ENCODE data around the gene SH3GL2.

The SH3GL2 gene

DNA sequence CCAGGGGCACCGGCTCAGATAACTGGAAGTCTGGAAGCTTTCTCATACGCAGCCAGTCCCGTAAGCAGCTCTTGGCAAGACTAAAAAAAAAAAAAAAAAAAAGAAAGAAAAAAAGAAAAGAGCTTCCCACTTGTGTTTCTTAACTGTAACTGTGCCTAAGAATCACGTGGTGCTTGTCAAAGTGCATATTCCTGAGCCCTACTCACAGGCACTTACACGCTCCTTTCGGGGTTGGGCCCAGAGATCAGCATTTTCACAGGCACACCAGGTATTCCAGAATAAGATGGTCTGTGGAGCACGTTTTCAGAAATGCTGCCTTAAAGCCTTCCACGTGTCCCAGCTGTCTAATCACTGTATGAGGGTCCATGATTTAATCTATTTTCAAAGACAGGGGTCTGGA lies 22.6 kb upstream of the SH3GL2 start:
- no peak for TF ChIP-seq ZFP30 (CRISPR knock-in tag; IDR thresholded peaks at IDR 0.05)
- no peak for TF ChIP-seq BACH2 (CRISPR knock-in tag; IDR thresholded peaks at IDR 0.05; ENCODE audit: borderline replicate concordance)
- ATAC-seq = no peak

DNA sequence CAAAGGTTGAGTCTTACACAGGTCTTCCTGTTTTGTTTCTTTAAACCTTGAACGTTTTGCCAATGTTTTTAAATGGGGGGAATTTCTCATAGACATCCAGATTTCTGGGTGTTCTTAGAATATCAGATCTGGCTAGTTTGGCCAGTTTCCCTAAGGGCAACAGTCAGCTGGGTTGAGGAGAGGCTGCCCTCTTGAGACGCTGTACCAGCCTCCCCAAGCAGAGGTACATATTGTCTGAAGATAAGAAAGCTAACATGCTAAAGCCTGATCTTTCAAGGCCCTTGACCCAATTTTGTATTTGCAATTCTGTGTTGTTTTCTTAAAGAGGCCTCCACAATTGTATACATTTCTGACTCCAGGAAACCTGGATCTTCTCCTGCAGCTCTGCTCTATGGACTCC lies 21.9 kb upstream of the SH3GL2 start:
- TF ChIP-seq, protein P1, sequence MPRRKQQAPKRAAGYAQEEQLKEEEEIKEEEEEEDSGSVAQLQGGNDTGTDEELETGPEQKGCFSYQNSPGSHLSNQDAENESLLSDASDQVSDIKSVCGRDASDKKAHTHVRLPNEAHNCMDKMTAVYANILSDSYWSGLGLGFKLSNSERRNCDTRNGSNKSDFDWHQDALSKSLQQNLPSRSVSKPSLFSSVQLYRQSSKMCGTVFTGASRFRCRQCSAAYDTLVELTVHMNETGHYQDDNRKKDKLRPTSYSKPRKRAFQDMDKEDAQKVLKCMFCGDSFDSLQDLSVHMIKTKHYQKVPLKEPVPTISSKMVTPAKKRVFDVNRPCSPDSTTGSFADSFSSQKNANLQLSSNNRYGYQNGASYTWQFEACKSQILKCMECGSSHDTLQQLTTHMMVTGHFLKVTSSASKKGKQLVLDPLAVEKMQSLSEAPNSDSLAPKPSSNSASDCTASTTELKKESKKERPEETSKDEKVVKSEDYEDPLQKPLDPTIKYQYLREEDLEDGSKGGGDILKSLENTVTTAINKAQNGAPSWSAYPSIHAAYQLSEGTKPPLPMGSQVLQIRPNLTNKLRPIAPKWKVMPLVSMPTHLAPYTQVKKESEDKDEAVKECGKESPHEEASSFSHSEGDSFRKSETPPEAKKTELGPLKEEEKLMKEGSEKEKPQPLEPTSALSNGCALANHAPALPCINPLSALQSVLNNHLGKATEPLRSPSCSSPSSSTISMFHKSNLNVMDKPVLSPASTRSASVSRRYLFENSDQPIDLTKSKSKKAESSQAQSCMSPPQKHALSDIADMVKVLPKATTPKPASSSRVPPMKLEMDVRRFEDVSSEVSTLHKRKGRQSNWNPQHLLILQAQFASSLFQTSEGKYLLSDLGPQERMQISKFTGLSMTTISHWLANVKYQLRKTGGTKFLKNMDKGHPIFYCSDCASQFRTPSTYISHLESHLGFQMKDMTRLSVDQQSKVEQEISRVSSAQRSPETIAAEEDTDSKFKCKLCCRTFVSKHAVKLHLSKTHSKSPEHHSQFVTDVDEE (CRISPR knock-in tag; IDR thresholded peaks at IDR 0.05) = no peak
- TF ChIP-seq ZNF8 (CRISPR knock-in tag; IDR thresholded peaks at IDR 0.05) (no peak), CSDC2 (CRISPR knock-in tag; IDR thresholded peaks at IDR 0.05) (no peak), TCF4 (CRISPR knock-in tag; IDR thresholded peaks at IDR 0.05; ENCODE audit: borderline replicate concordance) (no peak), ZC3H10 (CRISPR knock-in tag; IDR thresholded peaks at IDR 0.05) (no peak), ZFP30 (CRISPR knock-in tag; IDR thresholded peaks at IDR 0.05) (no peak), GLIS3 (CRISPR knock-in tag; IDR thresholded peaks at IDR 0.05) (no peak), ESRRG (CRISPR knock-in tag; IDR thresholded peaks at IDR 0.05) (no peak), PPARA (CRISPR knock-in tag; IDR thresholded peaks at IDR 0.05; ENCODE audit: borderline replicate concordance) (no peak), ZNF70 (CRISPR knock-in tag; IDR thresholded peaks at IDR 0.05) (no peak), OSR1 (CRISPR knock-in tag; IDR thresholded peaks at IDR 0.05) (no peak)
- TF ChIP-seq, protein P2, sequence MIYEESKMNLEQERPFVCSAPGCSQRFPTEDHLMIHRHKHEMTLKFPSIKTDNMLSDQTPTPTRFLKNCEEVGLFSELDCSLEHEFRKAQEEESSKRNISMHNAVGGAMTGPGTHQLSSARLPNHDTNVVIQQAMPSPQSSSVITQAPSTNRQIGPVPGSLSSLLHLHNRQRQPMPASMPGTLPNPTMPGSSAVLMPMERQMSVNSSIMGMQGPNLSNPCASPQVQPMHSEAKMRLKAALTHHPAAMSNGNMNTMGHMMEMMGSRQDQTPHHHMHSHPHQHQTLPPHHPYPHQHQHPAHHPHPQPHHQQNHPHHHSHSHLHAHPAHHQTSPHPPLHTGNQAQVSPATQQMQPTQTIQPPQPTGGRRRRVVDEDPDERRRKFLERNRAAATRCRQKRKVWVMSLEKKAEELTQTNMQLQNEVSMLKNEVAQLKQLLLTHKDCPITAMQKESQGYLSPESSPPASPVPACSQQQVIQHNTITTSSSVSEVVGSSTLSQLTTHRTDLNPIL (CRISPR knock-in tag; IDR thresholded peaks at IDR 0.05; ENCODE audit: low read depth) = no peak
- ATAC-seq = no peak

DNA sequence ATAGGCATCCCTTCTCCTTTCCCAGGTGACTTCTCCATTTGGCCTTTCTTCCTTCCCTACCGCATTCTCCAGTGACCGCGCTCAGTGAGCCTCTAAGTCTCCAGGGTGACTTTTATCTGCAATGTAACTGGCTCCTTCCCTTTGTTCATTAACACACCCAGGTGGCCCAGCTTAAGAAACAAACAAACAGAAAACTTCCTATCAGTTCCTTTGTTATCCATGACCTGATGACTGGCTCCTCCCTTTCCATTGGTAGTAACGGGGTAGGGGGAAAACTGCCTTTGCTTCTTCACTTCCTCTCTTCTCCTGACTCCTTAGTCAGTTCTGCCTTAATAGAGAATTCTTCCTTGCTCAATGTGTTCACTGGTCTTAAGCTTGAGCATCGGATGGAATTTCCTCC lies 7.0 kb upstream of the SH3GL2 start:
- ATAC-seq = no peak
- TF ChIP-seq ZNF70 (CRISPR knock-in tag; IDR thresholded peaks at IDR 0.05) (no peak), TCF4 (CRISPR knock-in tag; IDR thresholded peaks at IDR 0.05; ENCODE audit: borderline replicate concordance) (no peak), ARNTL (CRISPR knock-in tag; IDR thresholded peaks at IDR 0.05; ENCODE audit: borderline replicate concordance, low read depth) (no peak), GLIS3 (CRISPR knock-in tag; IDR thresholded peaks at IDR 0.05) (no peak), RARB (CRISPR knock-in tag; IDR thresholded peaks at IDR 0.05) (no peak), ZNF565 (CRISPR knock-in tag; conservative IDR thresholded peaks at IDR 0.05; ENCODE audit: low read depth) (no peak), ZFP30 (CRISPR knock-in tag; IDR thresholded peaks at IDR 0.05) (no peak), OSR1 (CRISPR knock-in tag; IDR thresholded peaks at IDR 0.05) (no peak), TOX (CRISPR knock-in tag; IDR thresholded peaks at IDR 0.05; ENCODE audit: borderline replicate concordance) (no peak), ESRRG (CRISPR knock-in tag; IDR thresholded peaks at IDR 0.05) (no peak), PPARA (CRISPR knock-in tag; IDR thresholded peaks at IDR 0.05; ENCODE audit: borderline replicate concordance) (no peak), SNAI2 (CRISPR knock-in tag; IDR thresholded peaks at IDR 0.05) (no peak), ZC3H10 (CRISPR knock-in tag; IDR thresholded peaks at IDR 0.05) (no peak), BACH2 (CRISPR knock-in tag; IDR thresholded peaks at IDR 0.05; ENCODE audit: borderline replicate concordance) (no peak), ZNF8 (CRISPR knock-in tag; IDR thresholded peaks at IDR 0.05) (no peak), ZFP3 (CRISPR knock-in tag; IDR thresholded peaks at IDR 0.05) (no peak)
- TF ChIP-seq, protein P3, sequence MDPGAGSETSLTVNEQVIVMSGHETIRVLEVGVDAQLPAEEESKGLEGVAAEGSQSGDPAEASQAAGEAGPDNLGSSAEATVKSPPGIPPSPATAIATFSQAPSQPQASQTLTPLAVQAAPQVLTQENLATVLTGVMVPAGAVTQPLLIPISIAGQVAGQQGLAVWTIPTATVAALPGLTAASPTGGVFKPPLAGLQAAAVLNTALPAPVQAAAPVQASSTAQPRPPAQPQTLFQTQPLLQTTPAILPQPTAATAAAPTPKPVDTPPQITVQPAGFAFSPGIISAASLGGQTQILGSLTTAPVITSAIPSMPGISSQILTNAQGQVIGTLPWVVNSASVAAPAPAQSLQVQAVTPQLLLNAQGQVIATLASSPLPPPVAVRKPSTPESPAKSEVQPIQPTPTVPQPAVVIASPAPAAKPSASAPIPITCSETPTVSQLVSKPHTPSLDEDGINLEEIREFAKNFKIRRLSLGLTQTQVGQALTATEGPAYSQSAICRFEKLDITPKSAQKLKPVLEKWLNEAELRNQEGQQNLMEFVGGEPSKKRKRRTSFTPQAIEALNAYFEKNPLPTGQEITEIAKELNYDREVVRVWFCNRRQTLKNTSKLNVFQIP (CRISPR knock-in tag; IDR thresholded peaks at IDR 0.05; ENCODE audit: borderline replicate concordance, low read depth) = no peak
- TF ChIP-seq, protein P2 (CRISPR knock-in tag; IDR thresholded peaks at IDR 0.05; ENCODE audit: low read depth) = no peak

DNA sequence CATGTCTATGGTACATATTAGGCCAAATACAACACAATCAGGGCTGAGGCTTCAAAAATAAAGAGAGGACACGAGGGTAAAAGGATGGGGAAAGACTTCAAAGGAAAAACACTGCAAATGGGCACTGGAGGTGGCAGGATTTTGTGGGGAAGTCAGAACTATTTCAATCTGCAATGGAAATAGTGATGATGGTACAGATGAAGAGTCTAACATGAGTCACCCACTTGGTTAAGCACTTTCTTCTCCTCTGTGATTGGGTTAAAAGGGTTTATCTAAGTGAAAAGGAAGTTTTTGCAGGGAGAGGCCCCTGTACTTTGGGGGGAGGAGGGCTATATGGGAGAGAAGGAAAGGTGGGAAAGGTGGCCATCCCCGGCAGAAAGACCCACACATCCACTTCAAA lies 4.5 kb upstream of the SH3GL2 start:
- no peak for ATAC-seq
- TF ChIP-seq, protein P2 (CRISPR knock-in tag; IDR thresholded peaks at IDR 0.05; ENCODE audit: low read depth) = no peak
- TF ChIP-seq BACH2 (CRISPR knock-in tag; IDR thresholded peaks at IDR 0.05; ENCODE audit: borderline replicate concordance) (no peak), ZNF8 (CRISPR knock-in tag; IDR thresholded peaks at IDR 0.05) (no peak), ESRRG (CRISPR knock-in tag; IDR thresholded peaks at IDR 0.05) (no peak), ISL1 (CRISPR knock-in tag; IDR thresholded peaks at IDR 0.05) (no peak), ZFP3 (CRISPR knock-in tag; IDR thresholded peaks at IDR 0.05) (no peak), RARB (CRISPR knock-in tag; IDR thresholded peaks at IDR 0.05) (no peak), PPARA (CRISPR knock-in tag; IDR thresholded peaks at IDR 0.05; ENCODE audit: borderline replicate concordance) (no peak)
- TF ChIP-seq, protein P3 (CRISPR knock-in tag; IDR thresholded peaks at IDR 0.05; ENCODE audit: borderline replicate concordance, low read depth) = no peak
- TF ChIP-seq, protein P4, sequence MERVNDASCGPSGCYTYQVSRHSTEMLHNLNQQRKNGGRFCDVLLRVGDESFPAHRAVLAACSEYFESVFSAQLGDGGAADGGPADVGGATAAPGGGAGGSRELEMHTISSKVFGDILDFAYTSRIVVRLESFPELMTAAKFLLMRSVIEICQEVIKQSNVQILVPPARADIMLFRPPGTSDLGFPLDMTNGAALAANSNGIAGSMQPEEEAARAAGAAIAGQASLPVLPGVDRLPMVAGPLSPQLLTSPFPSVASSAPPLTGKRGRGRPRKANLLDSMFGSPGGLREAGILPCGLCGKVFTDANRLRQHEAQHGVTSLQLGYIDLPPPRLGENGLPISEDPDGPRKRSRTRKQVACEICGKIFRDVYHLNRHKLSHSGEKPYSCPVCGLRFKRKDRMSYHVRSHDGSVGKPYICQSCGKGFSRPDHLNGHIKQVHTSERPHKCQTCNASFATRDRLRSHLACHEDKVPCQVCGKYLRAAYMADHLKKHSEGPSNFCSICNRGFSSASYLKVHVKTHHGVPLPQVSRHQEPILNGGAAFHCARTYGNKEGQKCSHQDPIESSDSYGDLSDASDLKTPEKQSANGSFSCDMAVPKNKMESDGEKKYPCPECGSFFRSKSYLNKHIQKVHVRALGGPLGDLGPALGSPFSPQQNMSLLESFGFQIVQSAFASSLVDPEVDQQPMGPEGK (CRISPR knock-in tag; IDR thresholded peaks at IDR 0.05; ENCODE audit: borderline replicate concordance) = no peak
